ENCODE measurements around the gene COX20. TPM values are rescaled to one million over a fixed set of nuclear protein-coding genes. Genes with fewer than 3 reads are reported as not detected.

The COX20 gene
- total RNA-seq, 4 donors from 2014 or later: 6.0 to 41.3 (median 32.3) TPM

GRCh38 chr1:244858357-244858756 is 22.9 kb downstream of the COX20 start:
- no peak for TF ChIP-seq POLR2A (IDR thresholded peaks at IDR 0.05)
- TF ChIP-seq, protein P1, sequence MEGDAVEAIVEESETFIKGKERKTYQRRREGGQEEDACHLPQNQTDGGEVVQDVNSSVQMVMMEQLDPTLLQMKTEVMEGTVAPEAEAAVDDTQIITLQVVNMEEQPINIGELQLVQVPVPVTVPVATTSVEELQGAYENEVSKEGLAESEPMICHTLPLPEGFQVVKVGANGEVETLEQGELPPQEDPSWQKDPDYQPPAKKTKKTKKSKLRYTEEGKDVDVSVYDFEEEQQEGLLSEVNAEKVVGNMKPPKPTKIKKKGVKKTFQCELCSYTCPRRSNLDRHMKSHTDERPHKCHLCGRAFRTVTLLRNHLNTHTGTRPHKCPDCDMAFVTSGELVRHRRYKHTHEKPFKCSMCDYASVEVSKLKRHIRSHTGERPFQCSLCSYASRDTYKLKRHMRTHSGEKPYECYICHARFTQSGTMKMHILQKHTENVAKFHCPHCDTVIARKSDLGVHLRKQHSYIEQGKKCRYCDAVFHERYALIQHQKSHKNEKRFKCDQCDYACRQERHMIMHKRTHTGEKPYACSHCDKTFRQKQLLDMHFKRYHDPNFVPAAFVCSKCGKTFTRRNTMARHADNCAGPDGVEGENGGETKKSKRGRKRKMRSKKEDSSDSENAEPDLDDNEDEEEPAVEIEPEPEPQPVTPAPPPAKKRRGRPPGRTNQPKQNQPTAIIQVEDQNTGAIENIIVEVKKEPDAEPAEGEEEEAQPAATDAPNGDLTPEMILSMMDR (IDR thresholded peaks at IDR 0.05): no peak
- no peak for TF ChIP-seq EP300 (IDR thresholded peaks at IDR 0.05; ENCODE audit: low read depth)
- TF ChIP-seq POLR2AphosphoS5 (IDR thresholded peaks at IDR 0.05): no peak
- H3K27ac ChIP-seq: no peak overlapping the region
- peaks cover 21 to 74% (median 37%) of the 10 kb centered on the region in 4 donors for H3K4me1 ChIP-seq
- no peak overlapping the region for H3K4me3 ChIP-seq
- WGBS, 2 donors (ENCODE audit: low coverage in 1 of 2): 50 to 55% methylated on average over 1 of the region's 1 CpG
- in situ Hi-C loops (cut with MboI; ENCODE audit: low pct_ligation_motif_present in 1 of 4, low pct_unique_long_range_greater_than_20kb in 1 of 4, low sequenced_read_pairs in 3 of 4) (no loop called here), intact Hi-C loops (cut with DNase I; ENCODE audit: low total_unique reads) (no loop called here)
- H3K9me3 ChIP-seq: no peaks in the 10 kb centered on the region
- H3K27me3 ChIP-seq: no peaks in the 10 kb centered on the region
- DNase-seq: no peak
- peaks cover 0 to 71% (median 36%) of the 10 kb centered on the region in 4 donors for H3K36me3 ChIP-seq

GRCh38 chr1:244860078-244860477 is 24.6 kb downstream of the COX20 start:
- WGBS, 2 donors (ENCODE audit: low coverage in 1 of 2): 55 to 58% methylated on average over 6 to 9 of the region's 9 CpGs
- no peaks in the 10 kb centered on the region for H3K27me3 ChIP-seq
- H3K36me3 ChIP-seq: peaks cover 0 to 58% (median 27%) of the 10 kb centered on the region in 4 donors
- H3K9me3 ChIP-seq: no peaks in the 10 kb centered on the region
- H3K27ac ChIP-seq: peak overlapping the region in 1 of 4 donors; percentile 100
- in situ Hi-C loops (cut with MboI; ENCODE audit: low pct_ligation_motif_present in 1 of 4, low pct_unique_long_range_greater_than_20kb in 1 of 4, low sequenced_read_pairs in 3 of 4) (loop anchor here in 2 of 4 donors (5.0 to 10.0 kb wide), 2 partner anchors 105 to 107 kb away; a partner anchor contains a TSS), intact Hi-C loops (cut with DNase I; ENCODE audit: low total_unique reads) (loop anchor here (5.0 kb wide), 2 partner anchors 182 to 408 kb away; partner anchors contain the start of gene ADSS2)
- H3K4me1 ChIP-seq: peaks cover 21 to 66% (median 38%) of the 10 kb centered on the region in 4 donors
- TF ChIP-seq EP300 (IDR thresholded peaks at IDR 0.05; ENCODE audit: low read depth) (no peak), POLR2AphosphoS5 (IDR thresholded peaks at IDR 0.05) (no peak), POLR2A (IDR thresholded peaks at IDR 0.05) (no peak)
- TF ChIP-seq, protein P1 (IDR thresholded peaks at IDR 0.05): no peak
- peak overlapping the region in 1 of 4 donors; percentile 100 for H3K4me3 ChIP-seq
- no peak for DNase-seq

- Histone ChIP-seq H3K4me1 (peaks cover 21 to 66% (median 41%) of the 10 kb centered on the region in 4 donors), H3K27ac (peak overlapping the region; percentile 100), H3K36me3 (peaks cover 0 to 48% (median 22%) of the 10 kb centered on the region in 4 donors), H3K27me3 (no peaks in the 10 kb centered on the region), H3K9me3 (no peaks in the 10 kb centered on the region), H3K4me3 (peak overlapping the region in 3 of 4 donors; percentile 93 to 100 (median 99))
- intact Hi-C loops (cut with DNase I; ENCODE audit: low total_unique reads) (loop anchor here (5.0 kb wide), 2 partner anchors 181 to 409 kb away; partner anchors contain the start of gene ADSS2), in situ Hi-C loops (cut with MboI; ENCODE audit: low pct_ligation_motif_present in 1 of 4, low pct_unique_long_range_greater_than_20kb in 1 of 4, low sequenced_read_pairs in 3 of 4) (loop anchor here in 2 of 4 donors (5.0 to 10.0 kb wide), 2 partner anchors 104 to 106 kb away; a partner anchor contains a TSS)
- TF ChIP-seq EP300 (IDR thresholded peaks at IDR 0.05; ENCODE audit: low read depth) (no peak), POLR2AphosphoS5 (IDR thresholded peaks at IDR 0.05) (no peak), POLR2A (IDR thresholded peaks at IDR 0.05) (no peak)
- TF ChIP-seq, protein P1 (IDR thresholded peaks at IDR 0.05): no peak
- 4 to 8% methylated on average over 2 of the region's 2 CpGs for WGBS, 2 donors (ENCODE audit: low coverage in 1 of 2)
- DNase-seq: no peak
Observed at GRCh38 chr1:244860914-244861610, 25.6 kb downstream of the COX20 start.

DNA sequence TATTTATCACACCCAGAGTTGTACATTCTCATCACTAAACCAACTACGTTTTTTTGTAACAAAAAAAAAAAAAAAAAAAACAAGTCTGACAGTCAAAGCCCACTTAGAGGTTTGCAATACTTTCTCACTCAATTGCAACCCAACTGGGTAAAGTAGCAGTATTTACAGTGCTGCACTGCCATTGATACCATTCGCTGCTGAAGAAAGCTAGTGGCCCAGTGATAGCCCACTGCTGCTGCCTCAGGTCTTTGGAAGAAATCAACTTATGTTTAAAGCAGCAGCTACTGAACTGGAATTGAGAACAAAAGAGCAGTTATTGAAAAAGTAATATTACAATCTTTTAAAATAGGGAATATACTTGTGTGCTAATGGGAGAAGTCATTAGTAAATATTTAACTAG is 26.2 kb downstream of the COX20 start:
- TF ChIP-seq, protein P1 (IDR thresholded peaks at IDR 0.05): no peak
- TF ChIP-seq POLR2AphosphoS5 (IDR thresholded peaks at IDR 0.05) (no peak), EP300 (IDR thresholded peaks at IDR 0.05; ENCODE audit: low read depth) (no peak), POLR2A (IDR thresholded peaks at IDR 0.05) (no peak)
- DNase-seq: no peak
- Histone ChIP-seq H3K27me3 (no peaks in the 10 kb centered on the region), H3K36me3 (peaks cover 0 to 42% (median 19%) of the 10 kb centered on the region in 4 donors), H3K4me3 (peak overlapping the region in 3 of 4 donors; percentile 93 to 100 (median 99)), H3K4me1 (peaks cover 21 to 63% (median 39%) of the 10 kb centered on the region in 4 donors), H3K9me3 (no peaks in the 10 kb centered on the region), H3K27ac (peak overlapping the region; percentile 100)
- WGBS, 2 donors (ENCODE audit: low coverage in 1 of 2): 0% methylated on average over 2 of the region's 2 CpGs
- intact Hi-C loops (cut with DNase I; ENCODE audit: low total_unique reads): loop anchor here (2.0 to 5.0 kb wide), 3 partner anchors 27 to 409 kb away; partner anchors contain the start of genes ADSS2 and COX20
- in situ Hi-C loops (cut with MboI; ENCODE audit: low pct_ligation_motif_present in 1 of 4, low pct_unique_long_range_greater_than_20kb in 1 of 4, low sequenced_read_pairs in 3 of 4): loop anchor here in 2 of 4 donors (5.0 to 10.0 kb wide), 2 partner anchors 103 to 106 kb away; a partner anchor contains a TSS
